MM.1S (cell line): ENCODE measurements around the gene SH2D2A.
A peak's percentile ranks its signal among the peaks of the same experiment; 100 is the strongest.

Experiments used
- DNase-seq: peaks from one replicate; pipeline ENCODE4 v3.0.0-alpha.2; 2015
- H2AFZ ChIP-seq: fragments of 300-600 bp; sonication (generic); 2 replicates; pipeline ENCODE4 v1.6.0; 2016; ENCODE audit warnings: antibody characterized with exemption, low read length
- H3F3A ChIP-seq: fragments of 300-600 bp; sonication (generic); 2 replicates; pipeline ENCODE4 v1.6.1; 2016; ENCODE audit warnings: mild to moderate bottlenecking, antibody characterized with exemption, low read length, moderate library complexity, mixed read lengths; ENCODE audit not compliant: insufficient read depth
- H3K27ac ChIP-seq: fragments of 300-600 bp; sonication (generic); 2 replicates; pipeline ENCODE4 v1.5.1; 2016; ENCODE audit warnings: mild to moderate bottlenecking, low read length
- H3K27me3 ChIP-seq: fragments of 300-600 bp; sonication (generic); replicated peaks from 2 replicates; pipeline ENCODE4 v1.6.0; 2016; ENCODE audit warnings: low read length; ENCODE audit not compliant: insufficient read depth
- H3K36me3 ChIP-seq: fragments of 300-600 bp; sonication (generic); replicated peaks from 2 replicates; pipeline ENCODE4 v1.6.1; 2016; ENCODE audit warnings: mild to moderate bottlenecking, low read length, mixed read lengths; ENCODE audit not compliant: insufficient read depth
- H3K4me1 ChIP-seq: fragments of 300-600 bp; sonication (generic); 2 replicates; pipeline ENCODE4 v1.6.1; 2016; ENCODE audit warnings: low read length, mixed read lengths
- H3K4me2 ChIP-seq: fragments of 300-600 bp; sonication (generic); 2 replicates; pipeline ENCODE4 v1.6.0; 2016; ENCODE audit warnings: low read depth, low read length
- H3K4me3 ChIP-seq: fragments of 300-600 bp; sonication (generic); 2 replicates; pipeline ENCODE4 v1.5.1; 2016; ENCODE audit warnings: low read length, mixed read lengths
- H3K79me2 ChIP-seq: fragments of 300-600 bp; sonication (generic); 2 replicates; pipeline ENCODE4 v1.6.1; 2016; ENCODE audit warnings: mixed run types, low read length, mixed read lengths
- H3K9ac ChIP-seq: fragments of 300-600 bp; sonication (generic); 2 replicates; pipeline ENCODE4 v1.6.1; 2016; ENCODE audit warnings: low read length, mixed read lengths
- H3K9me2 ChIP-seq: fragments of 300-600 bp; sonication (generic); replicated peaks from 2 replicates; pipeline ENCODE4 v1.6.1; 2016; ENCODE audit warnings: mild to moderate bottlenecking, low read length, mixed read lengths; ENCODE audit not compliant: insufficient read depth
- H3K9me3 ChIP-seq: fragments of 300-600 bp; sonication (generic); replicated peaks from 2 replicates; pipeline ENCODE4 v1.6.1; 2016; ENCODE audit warnings: mild to moderate bottlenecking, low read length, mixed read lengths; ENCODE audit not compliant: insufficient read depth
- H4K20me1 ChIP-seq: fragments of 300-600 bp; sonication (generic); 2 replicates; pipeline ENCODE4 v1.6.1; 2016; ENCODE audit warnings: mild to moderate bottlenecking, low read length, moderate library complexity, mixed read lengths; ENCODE audit not compliant: insufficient read depth
- EZH2 ChIP-seq: fragments of 300-600 bp; sonication (generic); optimal IDR thresholded peaks from 2 replicates; pipeline ENCODE3; 2017; ENCODE audit warnings: low read depth, mild to moderate bottlenecking, antibody characterized with exemption, low read length, mixed read lengths
- EZH2phosphoT487 ChIP-seq: fragments of 300-600 bp; sonication (generic); IDR thresholded peaks from 2 replicates; pipeline ENCODE4 v1.6.1; 2018; ENCODE audit warnings: antibody characterized with exemption, low read length
- TF ChIP-seq, protein P1 (sequence below): fragments of 300-600 bp; sonication (generic); IDR thresholded peaks from 2 replicates; pipeline ENCODE4 v1.5.1; 2016; ENCODE audit warnings: antibody characterized with exemption, low read length, mixed read lengths

The SH2D2A gene

DNA sequence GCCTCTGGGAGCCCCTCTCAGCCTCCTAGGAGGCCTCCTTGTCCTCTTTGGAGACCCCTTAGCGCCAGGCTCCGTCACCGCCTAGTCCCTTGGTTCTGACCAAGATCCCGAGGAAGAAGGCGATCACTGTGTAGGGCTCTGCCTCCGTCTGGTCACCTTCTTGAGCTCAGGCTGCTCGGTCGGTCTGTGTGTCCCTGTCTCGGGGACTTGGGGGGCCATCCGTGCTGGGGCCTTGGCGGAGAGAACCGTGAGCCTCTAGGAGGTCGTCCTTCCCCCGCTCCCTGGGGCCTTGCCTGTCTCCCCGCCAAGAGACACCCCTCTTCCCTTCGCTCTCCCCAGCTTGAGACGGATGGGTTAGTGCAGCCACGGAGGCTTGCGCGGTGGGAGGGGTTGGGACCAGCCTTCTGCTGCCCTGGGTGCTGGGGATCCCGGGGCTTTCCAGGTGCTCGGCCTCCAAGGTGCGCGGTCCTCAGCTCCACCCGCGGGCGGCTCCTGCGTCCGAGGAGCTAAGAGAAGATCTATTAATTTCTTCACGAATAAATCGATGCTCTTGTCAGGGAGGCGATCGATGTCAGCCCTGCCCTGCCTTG, 43.0 kb upstream of the SH2D2A start:
- TF ChIP-seq EZH2phosphoT487 (peak; percentile 89), EZH2 (no peak)
- TF ChIP-seq, protein P1, sequence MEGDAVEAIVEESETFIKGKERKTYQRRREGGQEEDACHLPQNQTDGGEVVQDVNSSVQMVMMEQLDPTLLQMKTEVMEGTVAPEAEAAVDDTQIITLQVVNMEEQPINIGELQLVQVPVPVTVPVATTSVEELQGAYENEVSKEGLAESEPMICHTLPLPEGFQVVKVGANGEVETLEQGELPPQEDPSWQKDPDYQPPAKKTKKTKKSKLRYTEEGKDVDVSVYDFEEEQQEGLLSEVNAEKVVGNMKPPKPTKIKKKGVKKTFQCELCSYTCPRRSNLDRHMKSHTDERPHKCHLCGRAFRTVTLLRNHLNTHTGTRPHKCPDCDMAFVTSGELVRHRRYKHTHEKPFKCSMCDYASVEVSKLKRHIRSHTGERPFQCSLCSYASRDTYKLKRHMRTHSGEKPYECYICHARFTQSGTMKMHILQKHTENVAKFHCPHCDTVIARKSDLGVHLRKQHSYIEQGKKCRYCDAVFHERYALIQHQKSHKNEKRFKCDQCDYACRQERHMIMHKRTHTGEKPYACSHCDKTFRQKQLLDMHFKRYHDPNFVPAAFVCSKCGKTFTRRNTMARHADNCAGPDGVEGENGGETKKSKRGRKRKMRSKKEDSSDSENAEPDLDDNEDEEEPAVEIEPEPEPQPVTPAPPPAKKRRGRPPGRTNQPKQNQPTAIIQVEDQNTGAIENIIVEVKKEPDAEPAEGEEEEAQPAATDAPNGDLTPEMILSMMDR: no peak
- Histone ChIP-seq H3K27me3 (peaks cover 76% of the 10 kb centered on the region), H3K4me2 (peak overlapping the region; percentile 90), H2AFZ (peak overlapping the region; percentile 28), H4K20me1 (no peaks in the 10 kb centered on the region), H3K4me3 (peak overlapping the region; percentile 39), H3K27ac (no peak overlapping the region), H3K9me3 (no peaks in the 10 kb centered on the region), H3F3A (no peaks in the 10 kb centered on the region), H3K4me1 (peaks cover 24% of the 10 kb centered on the region), H3K36me3 (no peaks in the 10 kb centered on the region), H3K9me2 (no peaks in the 10 kb centered on the region), H3K9ac (no peak overlapping the region), H3K79me2 (no peaks in the 10 kb centered on the region)
- DNase-seq: no peak

DNA sequence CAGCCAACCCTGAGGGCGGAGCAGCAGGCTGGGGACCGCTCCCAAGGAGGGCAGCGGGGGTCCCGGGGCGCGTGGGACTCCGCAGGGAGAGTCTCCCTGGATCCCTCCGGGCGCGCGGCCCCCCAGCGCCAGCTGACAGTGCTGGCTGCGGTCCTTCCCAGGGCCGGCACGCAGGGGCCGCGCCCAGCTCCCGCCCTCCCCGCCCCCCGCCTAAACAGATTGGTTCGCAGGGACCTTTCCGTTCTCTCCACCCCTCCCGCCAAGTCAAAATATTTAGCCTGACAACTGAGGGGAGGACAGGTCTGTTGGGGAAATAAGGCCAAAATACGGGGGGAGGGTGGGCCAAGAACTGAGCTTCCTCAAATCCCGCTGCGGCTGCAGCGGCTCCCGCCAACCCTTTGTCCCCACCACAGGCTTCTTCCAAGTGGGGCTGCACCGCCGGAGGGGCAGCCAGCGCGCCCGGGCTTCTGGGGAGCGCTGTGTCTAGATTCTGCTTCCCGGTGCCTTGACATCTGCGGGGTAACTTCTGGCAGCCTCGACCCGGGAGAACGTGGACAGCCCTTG, 42.4 kb upstream of the SH2D2A start, which contains the start of gene INSRR:
Gene INSRR (minus strand): TSS at position 159 of the 564 bp plus-strand sequence. CDS start 496 bp downstream, outside the sequence.
- Histone ChIP-seq H3K9me3 (no peaks in the 10 kb centered on the region), H3K9ac (no peak within 1 kb of the TSS), H3K79me2 (no peaks in the 10 kb centered on the region), H3K36me3 (no peaks in the 10 kb centered on the region), H3K27me3 (peaks cover 82% of the 10 kb centered on the region), H3F3A (no peaks in the 10 kb centered on the region), H4K20me1 (no peaks in the 10 kb centered on the region), H3K4me3 (peak within 1 kb of the TSS; percentile 39), H3K9me2 (no peaks in the 10 kb centered on the region), H3K4me2 (peak within 1 kb of the TSS; percentile 90), H2AFZ (peak within 1 kb of the TSS; percentile 28), H3K4me1 (peaks cover 24% of the 10 kb centered on the region), H3K27ac (no peak within 1 kb of the TSS)
- TF ChIP-seq, protein P1: no peak
- TF ChIP-seq EZH2phosphoT487: no peak
- DNase-seq: no peak

DNA sequence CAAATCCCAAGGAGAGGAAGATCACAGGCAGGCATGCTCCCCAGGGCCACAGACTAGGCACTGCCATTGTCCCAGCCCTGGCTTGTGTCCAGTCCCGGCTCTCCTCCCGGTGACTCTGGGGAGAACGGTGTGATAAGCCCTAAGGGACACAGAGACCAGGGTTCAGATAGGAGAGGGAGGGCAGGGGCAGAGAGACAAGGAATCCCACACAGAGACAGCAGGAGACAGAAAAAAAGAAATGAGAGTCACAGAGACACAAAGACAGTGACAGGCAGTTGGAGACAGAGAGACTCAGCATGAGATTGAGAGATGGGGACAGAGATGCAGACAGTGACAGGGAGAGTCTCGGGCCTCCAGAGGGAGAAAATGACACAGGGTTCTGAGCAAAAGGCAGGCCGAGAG, 41.9 kb upstream of the SH2D2A start:
- H3K36me3 ChIP-seq: no peaks in the 10 kb centered on the region
- H3K4me2 ChIP-seq: no peak overlapping the region
- TF ChIP-seq, protein P1: no peak
- TF ChIP-seq EZH2: no peak
- no peak overlapping the region for H2AFZ ChIP-seq
- no peak overlapping the region for H3K9ac ChIP-seq
- H3K4me1 ChIP-seq: peaks cover 21% of the 10 kb centered on the region
- H3K27me3 ChIP-seq: peaks cover 84% of the 10 kb centered on the region
- H3K9me2 ChIP-seq: no peaks in the 10 kb centered on the region
- no peaks in the 10 kb centered on the region for H3K9me3 ChIP-seq
- H3F3A ChIP-seq: no peaks in the 10 kb centered on the region
- DNase-seq: no peak
- no peak overlapping the region for H3K27ac ChIP-seq
- no peaks in the 10 kb centered on the region for H3K79me2 ChIP-seq
- H3K4me3 ChIP-seq: no peak overlapping the region
- H4K20me1 ChIP-seq: no peaks in the 10 kb centered on the region
